Stomach (tissue), 9 donors: ENCODE results near the gene LY6G5B. TPM values are rescaled to one million over a fixed set of nuclear protein-coding genes. Genes with fewer than 3 reads are reported as not detected.
A peak's percentile ranks its signal among the peaks of the same experiment; 100 is the strongest.

Source experiments
- DNase-seq, 2 donors: peaks; one replicate each; pipeline versions ENCODE4 v3.0.0 to v3.0.0-alpha.2; 2013 to 2019
- H3K27ac ChIP-seq, 5 donors: fragments of 200-600 bp in 4 of 5; sonication (generic) in 4 of 5; one replicate each; pipeline ENCODE4 v1.5.1; 2013 to 2019; ENCODE audit warnings: mild to moderate bottlenecking in 1 of 5, moderate library complexity in 1 of 5
- H3K27me3 ChIP-seq, 3 donors: fragments of 200-600 bp; sonication (generic); one replicate each; pipeline ENCODE4 v1.5.1; 2017 to 2019; ENCODE audit warnings: mixed run types in 1 of 3
- H3K36me3 ChIP-seq, 4 donors: fragments of 200-600 bp; sonication (generic); 1 replicate in 3 of 4; 2 replicates in 1 of 4; pipeline ENCODE4 v1.5.1; 2016 to 2019
- H3K4me1 ChIP-seq, 4 donors: fragments of 200-600 bp; sonication (generic); one replicate each; pipeline ENCODE4 v1.5.1; 2016 to 2019
- H3K4me3 ChIP-seq, 4 donors: fragments of 200-600 bp; sonication (generic) in 3 of 4; one replicate each; pipeline ENCODE4 v1.5.1; 2016 to 2019; ENCODE audit warnings: mild to moderate bottlenecking in 1 of 4
- H3K9me3 ChIP-seq, 4 donors: fragments of 200-600 bp; sonication (generic); one replicate each; pipeline ENCODE4 v1.5.1; 2016 to 2019
- CTCF ChIP-seq, 7 experiments: fragments of 450-650 bp in 4 of 7; fragments of 200-600 bp in 3 of 7; sonication (generic) in 3 of 7; IDR thresholded peaks; one replicate each; pipeline ENCODE4 v1.5.1; 2016 to 2019; ENCODE audit warnings: antibody characterized with exemption in 7 of 7, control low read depth in 2 of 7, mild to moderate bottlenecking in 1 of 7
- EP300 ChIP-seq: sonication (generic); formaldehyde crosslinking; IDR thresholded peaks from one replicate; pipeline ENCODE4 v1.6.1; 2017; ENCODE audit warnings: antibody characterized with exemption
- POLR2A ChIP-seq, 4 donors: fragments of 450-650 bp; IDR thresholded peaks; one replicate each; pipeline ENCODE4 v1.6.1; 2016; ENCODE audit warnings: antibody characterized with exemption in 4 of 4, control low read depth in 2 of 4, mild to moderate bottlenecking in 1 of 4, moderate library complexity in 1 of 4
- POLR2AphosphoS5 ChIP-seq, 3 donors: sonication (generic); formaldehyde crosslinking; IDR thresholded peaks; one replicate each; pipeline ENCODE4 v1.6.1; 2016; ENCODE audit warnings: antibody characterized with exemption in 3 of 3
- WGBS, 5 donors: extraction: QIAGEN DNeasy Blood & Tissue Kit in 3 of 5; methylation state at CpG; one replicate each; pipeline versions ENCODE4 v1.1.5 to v1.1.7; 2013 to 2018; 5-methylcytosine and 5-hydroxymethylcytosine counted together
- intact Hi-C: fragments of 100-400 bp; cut with DNase I; formaldehyde crosslinking; loops from one replicate; pipeline ENCODE4 v1.15.1; 2023; ENCODE audit warnings: low total_unique reads
- polyA plus RNA-seq, 3 donors: library from polyadenylated mRNA; stranded (reverse); fragments of 200-250 nt; gene quantifications; one replicate each; pipeline ENCODE4 v1.2.3, GENCODE V29; 2013
- total RNA-seq, 5 donors: library from RNA; depleted of rRNA; stranded (reverse); fragments of >200 nt; gene quantifications; one replicate each; pipeline versions ENCODE4 v1.1.0 to v1.2.3, GENCODE V29; 2014 to 2016
- donor health status: healthy with polysubstance abuse.
- donor health status: Bipolar disorder and iron deficiency.
- donor health status: healthy.

LY6G5B gene
- total and polyA plus RNA-seq, 8 donors: 0.44 to 17.1 (median 4.7) TPM; not detected in 1

GRCh38 chr6:31632279-31632946, 37.4 kb upstream of the LY6G5B start:
- peak overlapping the region in 2 of 5 donors; percentile 2 to 34 for H3K27ac ChIP-seq
- H3K4me1 ChIP-seq: no peaks in the 10 kb centered on the region
- peaks cover 99 to 100% (median 100%) of the 10 kb centered on the region in 4 donors for H3K36me3 ChIP-seq
- H3K27me3 ChIP-seq: no peaks in the 10 kb centered on the region
- no peak overlapping the region for H3K4me3 ChIP-seq
- no peak for DNase-seq
- WGBS, 5 donors: 88 to 92% (median 90%) methylated on average over 25 to 26 of the region's 26 CpGs
- no peaks in the 10 kb centered on the region for H3K9me3 ChIP-seq
- intact Hi-C loops: no loop called here
- no peak for TF ChIP-seq EP300
- TF ChIP-seq POLR2A (IDR thresholded peaks at IDR 0.05): no peak
- TF ChIP-seq POLR2AphosphoS5 (IDR thresholded peaks at IDR 0.05): no peak
- TF ChIP-seq CTCF (IDR thresholded peaks at IDR 0.05): no peak

GRCh38 chr6:31633447-31633846, 36.3 kb upstream of the LY6G5B start:
- 87 to 96% (median 90%) methylated on average over 7 of the region's 7 CpGs for WGBS, 5 donors
- no peaks in the 10 kb centered on the region for H3K4me1 ChIP-seq
- no peaks in the 10 kb centered on the region for H3K27me3 ChIP-seq
- no peak for TF ChIP-seq EP300
- no peak for TF ChIP-seq POLR2AphosphoS5 (IDR thresholded peaks at IDR 0.05)
- TF ChIP-seq POLR2A (IDR thresholded peaks at IDR 0.05): no peak
- TF ChIP-seq CTCF (IDR thresholded peaks at IDR 0.05): no peak
- no peaks in the 10 kb centered on the region for H3K9me3 ChIP-seq
- peak overlapping the region in 1 of 5 donors; percentile 1 for H3K27ac ChIP-seq
- no peak for DNase-seq
- peaks cover 94 to 100% (median 100%) of the 10 kb centered on the region in 4 donors for H3K36me3 ChIP-seq
- H3K4me3 ChIP-seq: no peak overlapping the region
- intact Hi-C loops: no loop called here

GRCh38 chr6:31634131-31634530, 35.6 kb upstream of the LY6G5B start:
- WGBS, 5 donors: 76 to 96% (median 91%) methylated on average over 3 of the region's 3 CpGs
- no peaks in the 10 kb centered on the region for H3K9me3 ChIP-seq
- DNase-seq: no peak
- H3K27me3 ChIP-seq: no peaks in the 10 kb centered on the region
- peaks cover 91 to 100% (median 100%) of the 10 kb centered on the region in 4 donors for H3K36me3 ChIP-seq
- intact Hi-C loops: no loop called here
- H3K27ac ChIP-seq: no peak overlapping the region
- no peak overlapping the region for H3K4me3 ChIP-seq
- no peak for TF ChIP-seq POLR2A (IDR thresholded peaks at IDR 0.05)
- TF ChIP-seq EP300: no peak
- no peaks in the 10 kb centered on the region for H3K4me1 ChIP-seq

- no peak for DNase-seq
- no peak overlapping the region for H3K4me3 ChIP-seq
- peaks cover 91 to 100% (median 100%) of the 10 kb centered on the region in 4 donors for H3K36me3 ChIP-seq
- TF ChIP-seq CTCF (IDR thresholded peaks at IDR 0.05): no peak
- no peak for TF ChIP-seq POLR2AphosphoS5 (IDR thresholded peaks at IDR 0.05)
- no peak for TF ChIP-seq EP300
- no peak for TF ChIP-seq POLR2A (IDR thresholded peaks at IDR 0.05)
- no peaks in the 10 kb centered on the region for H3K4me1 ChIP-seq
- H3K9me3 ChIP-seq: no peaks in the 10 kb centered on the region
- no peaks in the 10 kb centered on the region for H3K27me3 ChIP-seq
- H3K27ac ChIP-seq: no peak overlapping the region
- intact Hi-C loops: no loop called here
- WGBS, 5 donors: 65 to 80% (median 76%) methylated on average over 11 of the region's 11 CpGs
Measured at GRCh38 chr6:31634969-31635575, 34.7 kb upstream of the LY6G5B start.
